NT2/D1 (cell line): Measurements from ENCODE around the gene FASTK.

ENCODE experiments used
- YY1 ChIP-seq: IDR thresholded peaks from 2 replicates; pipeline ENCODE4 v1.6.1; 2011; ENCODE audit not compliant: insufficient read length, insufficient read depth
- ZNF274 ChIP-seq: IDR thresholded peaks from 2 replicates; pipeline ENCODE4 v1.6.1; 2011; ENCODE audit warnings: mild to moderate bottlenecking, low read depth, low read length

- TF ChIP-seq ZNF274 (no peak), YY1 (no peak)
Measured at GRCh38 chr7:151034312-151035025, 46.1 kb downstream of the FASTK start.
